Glutamatergic neuron (in vitro differentiated cells): Measurements from ENCODE around the gene RYK. TPM values are rescaled to one million over a fixed set of nuclear protein-coding genes. Genes with fewer than 3 reads are reported as not detected.

Experiments used
- DNase-seq: peaks from one replicate; pipeline ENCODE4 v3.0.0; 2022
- H3K27ac Mint-ChIP-seq: one replicate; pipeline ENCODE4 v1.8.0; 2020; ENCODE audit warnings: mild to moderate bottlenecking, mixed read lengths, inconsistent platforms; ENCODE audit not compliant: unreplicated experiment
- H3K27me3 Mint-ChIP-seq: one replicate; pipeline ENCODE4 v1.8.0; 2020; ENCODE audit warnings: mild to moderate bottlenecking, moderate library complexity, mixed read lengths, inconsistent platforms; ENCODE audit not compliant: unreplicated experiment
- H3K36me3 Mint-ChIP-seq: one replicate; pipeline ENCODE4 v1.8.0; 2020; ENCODE audit warnings: mild to moderate bottlenecking, mixed read lengths, inconsistent platforms; ENCODE audit not compliant: unreplicated experiment
- H3K4me1 Mint-ChIP-seq: one replicate; pipeline ENCODE4 v1.8.0; 2020; ENCODE audit warnings: mild to moderate bottlenecking, low read depth, mixed read lengths, inconsistent platforms; ENCODE audit not compliant: unreplicated experiment
- H3K4me3 Mint-ChIP-seq: one replicate; pipeline ENCODE4 v1.8.0; 2020; ENCODE audit warnings: mild to moderate bottlenecking, mixed read lengths, inconsistent platforms; ENCODE audit not compliant: unreplicated experiment
- H3K9me3 Mint-ChIP-seq: one replicate; pipeline ENCODE4 v1.8.0; 2020; ENCODE audit warnings: mild to moderate bottlenecking, moderate library complexity, mixed read lengths, inconsistent platforms; ENCODE audit not compliant: unreplicated experiment
- CTCF ChIP-seq: fragments of 200-600 bp; sonication (generic); IDR thresholded peaks from one replicate; pipeline ENCODE4 v1.5.0; 2021; ENCODE audit not compliant: partially characterized antibody, unreplicated experiment
- total RNA-seq: library from RNA; stranded (reverse); fragmentation: NEBNext Ultra II Directional; extraction: Animal tissue kit (Norgen Biotek cat#: 25700); gene quantifications from one replicate; pipeline ENCODE4 v1.2.1, GENCODE V29; 2021; ENCODE audit not compliant: unreplicated experiment

RYK gene
- total RNA-seq, 1 donor from 2014 or later, result 33.6 TPM

DNA sequence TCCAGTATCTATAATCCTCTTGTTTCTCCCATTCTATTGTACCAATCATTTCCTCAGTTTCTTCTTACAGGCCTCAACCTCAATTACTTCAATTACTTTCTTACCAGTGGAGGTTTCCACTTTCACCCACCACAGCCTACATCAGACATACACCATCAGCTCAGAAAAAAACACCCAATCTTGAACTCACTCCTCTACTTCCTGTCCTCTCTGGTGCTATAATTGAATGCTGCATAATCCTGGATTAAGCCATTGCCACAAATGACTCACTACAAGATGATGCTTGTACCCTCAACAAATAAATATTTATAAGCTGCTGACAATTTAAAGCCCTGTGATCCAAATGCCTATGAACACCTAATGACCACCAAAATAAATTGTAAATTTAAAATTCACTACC is 18.5 kb downstream of the RYK start:
- peaks cover 4% of the 10 kb centered on the region for H3K4me1 Mint-ChIP-seq
- H3K27me3 Mint-ChIP-seq, result no peaks in the 10 kb centered on the region
- no peak overlapping the region for H3K4me3 Mint-ChIP-seq
- H3K9me3 Mint-ChIP-seq, result no peaks in the 10 kb centered on the region
- no peak for TF ChIP-seq CTCF
- no peak overlapping the region for H3K27ac Mint-ChIP-seq
- H3K36me3 Mint-ChIP-seq, result no peaks in the 10 kb centered on the region
- DNase-seq, result no peak

GRCh38 chr3:134231131-134231530 is 19.5 kb downstream of the RYK start:
- H3K4me3 Mint-ChIP-seq, result no peak overlapping the region
- H3K27me3 Mint-ChIP-seq, result no peaks in the 10 kb centered on the region
- TF ChIP-seq CTCF, result no peak
- no peaks in the 10 kb centered on the region for H3K36me3 Mint-ChIP-seq
- H3K4me1 Mint-ChIP-seq, result peaks cover 4% of the 10 kb centered on the region
- H3K9me3 Mint-ChIP-seq, result no peaks in the 10 kb centered on the region
- no peak overlapping the region for H3K27ac Mint-ChIP-seq
- no peak for DNase-seq

DNA sequence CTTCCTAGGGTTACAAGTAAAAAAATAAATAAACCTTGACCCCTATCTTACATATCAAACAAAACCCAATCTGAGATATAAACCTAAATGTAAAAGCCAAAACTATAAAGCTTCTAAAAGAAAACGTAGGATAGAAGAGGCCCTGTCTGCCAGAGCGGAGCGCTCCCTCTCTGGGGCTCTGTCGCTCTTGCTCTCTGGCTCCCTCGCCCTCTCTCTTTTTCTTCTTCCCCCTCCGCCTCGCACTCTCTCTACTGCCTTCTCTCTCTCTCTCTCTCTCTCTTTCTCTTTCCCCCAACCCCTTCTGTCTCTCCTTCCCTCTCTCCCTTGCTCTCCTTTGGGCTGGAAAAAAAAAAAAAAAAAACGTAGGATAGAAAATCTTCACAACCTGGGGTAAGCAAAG is 21.6 kb downstream of the RYK start:
- DNase-seq, result no peak
- Mint-ChIP-seq H3K27ac (no peak overlapping the region), H3K27me3 (no peaks in the 10 kb centered on the region), H3K4me1 (peaks cover 4% of the 10 kb centered on the region), H3K4me3 (no peak overlapping the region), H3K36me3 (no peaks in the 10 kb centered on the region), H3K9me3 (no peaks in the 10 kb centered on the region)
- no peak for TF ChIP-seq CTCF

- H3K36me3 Mint-ChIP-seq, result no peaks in the 10 kb centered on the region
- TF ChIP-seq CTCF, result no peak
- DNase-seq, result no peak
- no peak overlapping the region for H3K4me3 Mint-ChIP-seq
- peaks cover 4% of the 10 kb centered on the region for H3K4me1 Mint-ChIP-seq
- no peak overlapping the region for H3K27ac Mint-ChIP-seq
- no peaks in the 10 kb centered on the region for H3K9me3 Mint-ChIP-seq
- H3K27me3 Mint-ChIP-seq, result no peaks in the 10 kb centered on the region
Observed at GRCh38 chr3:134228479-134228878, 22.2 kb downstream of the RYK start.

- H3K4me1 Mint-ChIP-seq, result peaks cover 4% of the 10 kb centered on the region
- H3K27ac Mint-ChIP-seq, result no peak overlapping the region
- H3K27me3 Mint-ChIP-seq, result no peaks in the 10 kb centered on the region
- H3K4me3 Mint-ChIP-seq, result no peak overlapping the region
- H3K9me3 Mint-ChIP-seq, result no peaks in the 10 kb centered on the region
- TF ChIP-seq CTCF, result no peak
- no peaks in the 10 kb centered on the region for H3K36me3 Mint-ChIP-seq
- DNase-seq, result no peak
Observed at GRCh38 chr3:134228035-134228434, 22.6 kb downstream of the RYK start.
